Measurements from ENCODE around the gene PSMD3. TPM values are rescaled to one million over a fixed set of nuclear protein-coding genes. Genes with fewer than 3 reads are reported as not detected.
A peak's percentile ranks its signal among the peaks of the same experiment; 100 is the strongest.

PSMD3 gene
- total RNA-seq, 4 donors from 2014 or later: 65.2 to 87.9 (median 73.7) TPM

DNA sequence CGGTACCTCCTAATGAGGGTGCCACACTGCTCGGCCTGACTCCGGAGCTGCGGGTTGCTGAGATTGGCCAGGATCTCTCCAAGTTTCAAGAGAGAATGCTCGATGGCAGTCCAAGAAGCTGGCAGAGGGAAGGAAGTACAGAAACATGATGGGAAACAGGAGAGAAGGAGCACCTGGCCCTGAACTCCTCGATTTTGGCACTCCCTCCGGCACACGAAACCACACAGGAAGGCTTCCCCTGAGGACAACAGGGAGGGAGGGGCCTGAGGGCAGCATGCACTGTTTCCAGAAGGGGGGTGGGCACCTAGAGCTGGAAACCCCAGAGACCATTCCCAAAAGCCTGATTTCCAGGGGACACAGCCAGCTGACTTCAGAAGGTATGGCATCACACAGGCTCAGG lies 52.7 kb downstream of the PSMD3 start:
- no peak for DNase-seq
- Histone ChIP-seq H3K4me1 (peaks cover 0 to 50% (median 0%) of the 10 kb centered on the region in 4 donors), H3K27ac (peak overlapping the region in 2 of 4 donors; percentile 80 to 87), H3K36me3 (peaks cover 0 to 67% (median 0%) of the 10 kb centered on the region in 3 donors), H3K9me3 (no peaks in the 10 kb centered on the region), H3K27me3 (no peaks in the 10 kb centered on the region), H3K4me3 (peak overlapping the region in 1 of 4 donors; percentile 8)
- TF ChIP-seq, protein P1, sequence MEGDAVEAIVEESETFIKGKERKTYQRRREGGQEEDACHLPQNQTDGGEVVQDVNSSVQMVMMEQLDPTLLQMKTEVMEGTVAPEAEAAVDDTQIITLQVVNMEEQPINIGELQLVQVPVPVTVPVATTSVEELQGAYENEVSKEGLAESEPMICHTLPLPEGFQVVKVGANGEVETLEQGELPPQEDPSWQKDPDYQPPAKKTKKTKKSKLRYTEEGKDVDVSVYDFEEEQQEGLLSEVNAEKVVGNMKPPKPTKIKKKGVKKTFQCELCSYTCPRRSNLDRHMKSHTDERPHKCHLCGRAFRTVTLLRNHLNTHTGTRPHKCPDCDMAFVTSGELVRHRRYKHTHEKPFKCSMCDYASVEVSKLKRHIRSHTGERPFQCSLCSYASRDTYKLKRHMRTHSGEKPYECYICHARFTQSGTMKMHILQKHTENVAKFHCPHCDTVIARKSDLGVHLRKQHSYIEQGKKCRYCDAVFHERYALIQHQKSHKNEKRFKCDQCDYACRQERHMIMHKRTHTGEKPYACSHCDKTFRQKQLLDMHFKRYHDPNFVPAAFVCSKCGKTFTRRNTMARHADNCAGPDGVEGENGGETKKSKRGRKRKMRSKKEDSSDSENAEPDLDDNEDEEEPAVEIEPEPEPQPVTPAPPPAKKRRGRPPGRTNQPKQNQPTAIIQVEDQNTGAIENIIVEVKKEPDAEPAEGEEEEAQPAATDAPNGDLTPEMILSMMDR (IDR thresholded peaks at IDR 0.05): no peak
- no peak for TF ChIP-seq POLR2A (IDR thresholded peaks at IDR 0.05)

DNA sequence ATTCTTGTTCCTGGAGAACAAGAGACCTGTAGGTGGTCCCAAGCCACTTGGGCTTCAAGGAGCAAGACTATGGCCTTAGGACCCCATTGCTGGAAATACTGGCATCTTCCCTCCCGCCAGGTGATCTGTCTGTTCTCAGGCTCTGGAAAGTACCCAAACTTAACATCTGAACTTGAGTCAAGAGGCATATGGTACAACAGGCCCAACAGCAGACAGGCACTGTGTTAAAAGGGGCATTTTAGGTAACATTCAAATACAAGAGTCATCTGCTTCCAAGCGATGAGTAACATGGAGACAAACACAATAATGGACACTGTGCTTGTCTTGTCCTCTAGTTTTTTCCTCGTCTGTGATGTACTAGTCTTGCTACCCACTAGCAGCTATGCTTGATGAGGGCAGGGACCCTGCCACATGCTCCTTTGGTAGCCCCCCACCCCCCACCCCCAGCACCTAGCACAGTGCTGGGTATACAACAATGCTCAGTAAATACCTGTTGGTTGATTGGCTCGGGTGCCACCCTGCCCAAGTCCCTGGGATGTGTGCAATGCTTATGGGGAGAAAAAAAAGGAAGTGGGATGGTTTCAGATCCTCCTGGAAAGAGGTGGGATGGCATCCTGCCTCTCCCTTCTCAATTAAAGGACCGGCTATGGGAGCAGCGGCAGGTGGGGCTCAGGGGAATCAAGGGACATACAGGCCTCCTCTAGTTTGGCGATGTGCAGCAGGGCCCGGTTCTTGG lies 54.0 kb downstream of the PSMD3 start:
- Histone ChIP-seq H3K4me3 (no peak overlapping the region), H3K4me1 (peaks cover 0 to 58% (median 0%) of the 10 kb centered on the region in 4 donors), H3K9me3 (no peaks in the 10 kb centered on the region), H3K36me3 (peaks cover 0 to 54% (median 0%) of the 10 kb centered on the region in 3 donors), H3K27ac (no peak overlapping the region), H3K27me3 (no peaks in the 10 kb centered on the region)
- DNase-seq: no peak
- TF ChIP-seq POLR2A (IDR thresholded peaks at IDR 0.05): no peak
- TF ChIP-seq, protein P1 (IDR thresholded peaks at IDR 0.05): no peak

DNA sequence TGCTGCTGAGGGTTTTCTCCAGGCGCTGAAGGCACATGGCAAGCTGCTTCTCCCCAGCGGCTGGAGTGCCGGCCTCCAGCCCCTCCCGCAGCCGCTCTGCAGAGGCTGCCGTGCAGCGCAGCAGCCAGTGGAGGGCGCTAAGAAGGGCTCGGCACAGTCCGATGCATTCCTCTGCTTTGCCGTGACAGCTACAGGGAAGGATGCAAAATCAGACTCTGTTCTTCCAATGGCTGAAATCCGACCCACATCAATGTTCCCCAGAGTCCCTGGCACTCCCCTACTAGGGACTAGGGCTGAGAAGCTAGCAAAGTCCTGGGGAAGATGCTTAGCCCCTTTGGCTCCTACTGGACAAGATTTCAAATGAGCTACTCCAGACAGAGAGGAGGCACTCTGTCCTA lies 54.6 kb downstream of the PSMD3 start:
- no peak for TF ChIP-seq POLR2A (IDR thresholded peaks at IDR 0.05)
- TF ChIP-seq, protein P1 (IDR thresholded peaks at IDR 0.05): peak in 4 of 6 experiments; percentile 22 to 55 (median 52)
- no peak for DNase-seq
- Histone ChIP-seq H3K27me3 (no peaks in the 10 kb centered on the region), H3K4me3 (no peak overlapping the region), H3K9me3 (no peaks in the 10 kb centered on the region), H3K27ac (no peak overlapping the region), H3K4me1 (peaks cover 0 to 58% (median 0%) of the 10 kb centered on the region in 4 donors), H3K36me3 (peaks cover 0 to 48% (median 0%) of the 10 kb centered on the region in 3 donors)

DNA sequence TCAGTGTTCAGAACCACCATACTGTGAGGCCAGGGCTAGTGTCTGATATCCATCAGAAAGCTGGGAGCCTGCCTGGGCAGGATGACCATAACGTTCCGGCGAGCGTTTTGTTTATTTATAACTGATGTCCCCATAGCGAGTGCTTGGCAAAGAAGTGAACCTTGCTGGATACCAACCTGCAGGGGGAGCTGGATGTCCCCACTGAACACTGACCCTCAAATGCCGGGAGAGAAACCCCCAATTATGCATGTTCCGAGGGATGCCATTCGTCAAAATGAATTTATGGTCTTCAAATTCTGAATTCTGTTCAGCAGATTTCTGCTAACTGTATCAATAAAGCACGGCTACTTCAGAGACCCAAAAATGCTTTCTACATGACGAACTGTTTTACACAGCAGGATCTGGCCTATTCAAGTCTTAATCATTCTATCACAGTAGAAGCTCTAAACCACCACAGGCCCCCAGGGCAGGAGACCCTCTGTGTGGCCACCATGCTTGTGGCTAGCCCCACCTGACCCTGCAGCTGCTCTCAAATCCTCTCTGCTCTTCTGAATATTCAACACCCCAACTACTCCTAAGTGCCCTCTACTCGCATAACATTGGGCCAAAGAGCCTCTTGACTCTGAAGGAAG lies 58.4 kb downstream of the PSMD3 start:
- no peaks in the 10 kb centered on the region for H3K9me3 ChIP-seq
- peaks cover 0 to 29% (median 0%) of the 10 kb centered on the region in 3 donors for H3K36me3 ChIP-seq
- no peaks in the 10 kb centered on the region for H3K27me3 ChIP-seq
- TF ChIP-seq POLR2A (IDR thresholded peaks at IDR 0.05): no peak
- TF ChIP-seq, protein P1 (IDR thresholded peaks at IDR 0.05): peak in 5 of 6 experiments; percentile 13 to 56 (median 50)
- H3K4me1 ChIP-seq: peaks cover 0 to 30% (median 0%) of the 10 kb centered on the region in 4 donors
- H3K4me3 ChIP-seq: no peak overlapping the region
- H3K27ac ChIP-seq: peak overlapping the region; percentile 17 to 68 (median 44)
- peak in 2 of 3 donors; percentile 28 to 69 for DNase-seq

DNA sequence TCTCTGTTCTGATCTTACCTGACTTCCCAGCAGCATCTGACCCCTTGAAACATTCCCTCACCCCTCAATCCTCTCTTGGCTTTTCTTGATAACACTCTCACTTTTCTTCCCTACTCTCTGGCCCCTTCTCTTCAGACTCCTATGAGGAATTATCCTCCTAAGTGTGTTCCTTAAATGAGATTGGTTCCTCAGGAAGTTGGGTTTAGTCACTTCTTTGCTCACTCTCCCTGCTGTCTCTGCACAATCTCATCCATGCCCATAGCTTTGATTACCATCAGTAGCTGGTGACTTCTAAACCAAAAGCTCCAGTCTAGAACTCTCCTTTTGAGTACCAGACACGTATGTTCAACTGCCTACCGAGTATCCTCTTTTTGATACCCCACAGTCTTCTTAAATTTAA lies 60.6 kb downstream of the PSMD3 start:
- Histone ChIP-seq H3K4me3 (no peak overlapping the region), H3K27me3 (no peaks in the 10 kb centered on the region), H3K9me3 (no peaks in the 10 kb centered on the region), H3K4me1 (peaks cover 0 to 12% (median 0%) of the 10 kb centered on the region in 4 donors), H3K36me3 (peaks cover 0 to 24% (median 0%) of the 10 kb centered on the region in 3 donors), H3K27ac (no peak overlapping the region)
- TF ChIP-seq, protein P1 (IDR thresholded peaks at IDR 0.05): no peak
- TF ChIP-seq POLR2A (IDR thresholded peaks at IDR 0.05): no peak
- DNase-seq: no peak

Small RNAs within 50 kb of the gene (small RNA-seq; reads per million reads assigned to genes)
- gene SNORD124: 273 to 624 reads per million in 2 donors

Other genes starting within 250 kb of the PSMD3 start
- 10 to 100 TPM; 14.0 to 64.0 (median 26.3) TPM for gene GRB7, start 242.9 kb upstream of the PSMD3 start, total RNA-seq
- gene IKZF3, start 116.5 kb upstream of the PSMD3 start, total RNA-seq: 10 to 100 TPM in 1 of 4 donors, 1 to 10 TPM in 3; 5.4 to 45.4 (median 7.0) TPM
- gene ZPBP2, start 112.6 kb upstream of the PSMD3 start, total RNA-seq: not detected
- gene GSDMB, start 62.2 kb upstream of the PSMD3 start, total RNA-seq: 100 to 1,000 TPM in 3 of 4 donors, 10 to 100 TPM in 1; 91.6 to 277 (median 235) TPM
- 10 to 100 TPM; 33.0 to 97.4 (median 79.0) TPM for gene ORMDL3, start 53.2 kb upstream of the PSMD3 start, total RNA-seq
- not detected for gene LRRC3C, start 53.1 kb upstream of the PSMD3 start, total RNA-seq
- 1 to 10 TPM in 2 of 4 donors, not detected in 2; 1.6 to 3.3 TPM for gene GSDMA, start 17.8 kb upstream of the PSMD3 start, total RNA-seq
- not detected for gene CSF3, start 34.6 kb downstream of the PSMD3 start, total RNA-seq
- 100 to 1,000 TPM in 3 of 4 donors, 10 to 100 TPM in 1; 77.9 to 176 (median 146) TPM for gene MED24, start 73.6 kb downstream of the PSMD3 start, total RNA-seq
- 10 to 100 TPM; 43.4 to 80.5 (median 68.5) TPM for gene THRA, start 82.2 kb downstream of the PSMD3 start, total RNA-seq
- 10 to 100 TPM; 13.2 to 38.8 (median 18.9) TPM for gene NR1D1, start 119.8 kb downstream of the PSMD3 start, total RNA-seq
- gene MSL1, start 141.2 kb downstream of the PSMD3 start, total RNA-seq: 100 to 1,000 TPM in 3 of 4 donors, 10 to 100 TPM in 1; 86.3 to 207 (median 117) TPM
- gene CASC3, start 159.7 kb downstream of the PSMD3 start, total RNA-seq: 100 to 1,000 TPM in 1 of 4 donors, 10 to 100 TPM in 3; 54.6 to 138 (median 57.5) TPM
- gene RAPGEFL1, start 196.7 kb downstream of the PSMD3 start, total RNA-seq: 100 to 1,000 TPM in 3 of 4 donors, 10 to 100 TPM in 1; 56.9 to 317 (median 207) TPM
- 10 to 100 TPM; 20.6 to 34.3 (median 26.8) TPM for gene WIPF2, start 238.5 kb downstream of the PSMD3 start, total RNA-seq

Measured in Peyer's patch (tissue), 4 donors.